A549 treated with GW870086 at 1 μM for 4 hours (cell line): ENCODE measurements around the gene VRK3. TPM values are rescaled to one million over a fixed set of nuclear protein-coding genes. Genes with fewer than 3 reads are reported as not detected.

Experiments
- total RNA-seq: library from RNA; stranded (reverse); fragments of 200-300 nt; extraction: Qiagen RNA extraction; gene quantifications from 5 replicates; pipeline ENCODE4 v1.2.3, GENCODE V29; 2022; ENCODE audit warnings: low read depth

Gene VRK3
- total RNA-seq, result 37.5 to 39.6 TPM (median 38.8 TPM) in 5 replicates

GRCh38 chr19:50025022-50025793 lies at the start of gene VRK3:
Gene VRK3, minus strand, starts transcription at chr19:50025372. Its CDS starts 9,210 bp downstream, at chr19:50016162.

GRCh38 chr19:50025794-50026549 lies 800 bp upstream of the VRK3 start, which contains the start of gene ZNF473:
Gene ZNF473, plus strand, starts transcription at chr19:50026005. Its CDS starts 5,078 bp downstream, at chr19:50031083.

GRCh38 chr19:49960980-49961379 lies 64.2 kb downstream of the VRK3 start, which contains the start of gene SIGLEC11:
Gene SIGLEC11, minus strand, starts transcription at chr19:49961172. Its CDS starts 91 bp downstream, at chr19:49961081.

GRCh38 chr19:49929121-49929610 lies 96.0 kb downstream of the VRK3 start, which contains the start of the genes ATF5 and NUP62:
Gene ATF5, plus strand, starts transcription at chr19:49929205. Its CDS starts 1,646 bp downstream, at chr19:49930851.
Gene NUP62, minus strand, starts transcription at chr19:49929504. Its CDS starts 19,697 bp downstream, at chr19:49909807.

Other genes with a start within 250 kb of the VRK3 start
- gene FUZ, start 212.1 kb downstream of the VRK3 start, total RNA-seq, result 11.6 to 16.0 TPM (median 15.7 TPM) in 5 replicates
- 47.0 to 71.0 TPM (median 64.1 TPM) in 5 replicates for gene MED25, start 207.1 kb downstream of the VRK3 start, total RNA-seq
- 116 to 154 TPM (median 143 TPM) in 5 replicates for gene PTOV1, start 174.2 kb downstream of the VRK3 start, total RNA-seq
- 42.7 to 54.0 TPM (median 49.8 TPM) in 5 replicates for gene PNKP, start 157.8 kb downstream of the VRK3 start, total RNA-seq
- gene AKT1S1, start 148.0 kb downstream of the VRK3 start, total RNA-seq, result 69.2 to 117 TPM (median 106 TPM) in 5 replicates
- 18.5 to 21.8 TPM (median 20.4 TPM) in 5 replicates for gene TBC1D17, start 147.7 kb downstream of the VRK3 start, total RNA-seq
- gene IL4I1, start 128.5 kb downstream of the VRK3 start, total RNA-seq, result 0.51 to 1.4 TPM (median 0.71 TPM) in 5 replicates
- gene ATF5, start 96.2 kb downstream of the VRK3 start, total RNA-seq, result 46.1 to 54.7 TPM (median 49.5 TPM) in 5 replicates
- gene NUP62, start 95.9 kb downstream of the VRK3 start, total RNA-seq, result 68.6 to 89.8 TPM (median 87.0 TPM) in 5 replicates
- gene SIGLEC11, start 64.2 kb downstream of the VRK3 start, total RNA-seq, result 0.07 to 0.10 TPM in 2 of 5 replicates, not detected in the others
- 7.0 to 10.1 TPM (median 9.7 TPM) in 5 replicates for gene ZNF473, start 633 bp upstream of the VRK3 start, total RNA-seq
- not detected in 5 replicates for gene IZUMO2, start 137.9 kb upstream of the VRK3 start, total RNA-seq
- gene MYH14, start 178.2 kb upstream of the VRK3 start, total RNA-seq, result 4.4 to 7.0 TPM (median 6.4 TPM) in 5 replicates